GM03348 (cell line): ENCODE measurements around the gene ATP6V0D1.

Experiments used
- DNase-seq: peaks from one replicate; pipeline ENCODE4 v3.0.0; 2012; ENCODE audit warnings: low spot score

Gene ATP6V0D1

DNA sequence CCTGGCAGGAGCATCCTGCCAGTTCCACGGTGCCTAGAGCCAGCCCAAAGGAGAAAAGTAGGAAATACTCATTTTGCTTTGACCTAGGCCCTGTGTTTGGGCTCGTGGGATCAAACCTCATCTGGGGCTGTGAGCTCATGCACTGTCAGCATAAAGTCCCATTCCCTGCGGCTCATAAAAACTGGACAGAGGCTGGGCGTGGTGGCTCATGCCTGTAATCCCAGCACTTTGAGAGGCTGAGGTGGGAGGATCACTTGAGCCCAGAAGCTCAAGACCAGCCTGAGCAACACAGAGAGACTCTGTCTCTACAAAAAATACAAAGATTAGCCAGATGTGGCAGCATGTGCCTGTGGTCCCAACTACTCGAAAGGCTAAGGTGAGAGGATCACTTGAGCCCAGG is 17.9 kb downstream of the ATP6V0D1 start:
- no peak for DNase-seq

DNA sequence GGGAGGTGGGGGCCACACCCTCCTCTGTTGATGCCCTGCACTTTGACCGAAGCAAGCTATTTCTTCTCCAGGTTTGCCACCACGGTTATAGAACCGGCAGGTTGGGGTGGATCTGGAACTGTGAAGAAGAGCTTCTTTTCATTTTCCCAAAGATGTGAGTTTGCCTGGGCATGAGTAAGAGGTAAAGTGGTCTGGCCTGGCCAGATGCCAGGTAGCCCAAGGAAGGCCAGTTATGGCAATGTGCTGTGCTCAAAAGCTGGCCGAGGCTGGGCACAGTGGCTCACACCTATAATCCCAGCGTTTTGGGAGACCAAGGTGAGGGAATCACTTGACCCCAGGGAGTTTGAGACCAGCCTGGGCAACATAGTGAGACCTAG is 18.7 kb downstream of the ATP6V0D1 start:
- no peak for DNase-seq

DNA sequence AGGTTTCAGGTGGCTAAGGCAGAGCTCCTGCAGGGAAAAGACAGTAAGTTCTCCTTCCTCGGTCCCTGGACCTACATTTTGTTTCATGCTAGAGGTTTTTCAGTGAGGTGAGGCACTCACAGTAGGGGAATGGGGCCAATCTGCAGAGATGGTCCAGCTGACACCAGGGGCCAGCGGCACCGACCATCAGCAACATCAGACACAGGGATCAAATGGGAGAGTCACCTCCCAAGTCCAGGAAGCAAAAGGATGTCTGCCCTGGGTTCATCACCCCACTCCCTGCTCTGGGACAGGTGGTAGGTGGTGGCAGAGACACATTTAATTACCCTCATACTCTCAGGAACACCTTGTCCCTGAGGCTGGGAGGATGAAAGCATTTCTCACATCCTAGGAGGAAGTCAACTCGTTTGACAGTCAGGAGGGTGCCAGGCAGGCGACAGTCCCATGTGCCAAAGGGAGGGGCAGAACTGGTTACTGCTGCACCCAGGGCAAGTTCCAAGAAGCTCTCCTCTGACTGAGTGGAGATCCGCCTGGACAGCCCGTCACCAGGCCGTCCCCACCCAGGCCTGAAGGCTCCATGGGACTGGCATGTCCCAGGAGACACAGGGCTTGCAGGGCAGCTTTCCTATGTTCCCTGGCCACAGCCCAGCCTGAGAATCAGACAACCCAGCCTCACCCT is 19.2 kb downstream of the ATP6V0D1 start:
- no peak for DNase-seq

DNA sequence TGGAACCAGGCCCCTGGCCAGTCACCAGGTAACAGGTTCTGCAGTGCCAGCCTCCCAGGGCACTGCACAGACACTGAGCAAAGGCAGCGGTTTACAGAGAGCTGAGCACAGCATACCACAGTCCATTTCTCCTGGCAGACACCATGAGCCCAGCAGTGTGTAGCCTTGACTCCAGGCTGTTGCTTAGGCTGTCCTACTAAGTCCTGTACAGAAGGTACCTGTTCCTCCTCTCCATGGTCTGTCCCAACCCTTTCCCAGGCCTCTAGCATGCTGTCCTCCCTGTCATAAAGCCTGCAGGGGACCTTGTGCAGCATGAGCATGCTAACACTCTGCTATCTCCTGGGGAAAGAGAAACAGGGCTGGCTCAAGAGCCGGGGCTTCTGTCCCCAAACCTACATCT is 20.0 kb downstream of the ATP6V0D1 start:
- DNase-seq = no peak

DNA sequence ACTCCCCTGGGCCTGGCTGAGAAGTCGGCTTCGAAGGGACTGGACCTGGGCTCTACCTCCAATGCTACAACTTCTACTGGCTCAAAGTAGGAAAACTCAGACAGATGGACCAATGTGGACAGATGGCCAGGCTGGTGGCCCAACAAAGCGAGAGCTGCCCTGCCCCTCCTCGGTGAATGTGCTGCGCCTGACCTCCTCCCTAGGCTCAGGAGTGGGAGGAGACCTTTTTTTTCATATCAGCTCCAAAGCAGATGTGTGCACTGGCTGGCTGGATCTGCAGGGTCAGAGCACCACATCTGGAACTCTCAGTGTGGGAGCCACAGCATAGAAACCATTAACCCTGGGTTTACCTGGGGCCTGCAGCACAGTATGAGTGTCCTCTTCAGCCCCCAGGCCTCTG is 20.8 kb downstream of the ATP6V0D1 start:
- DNase-seq = no peak

DNA sequence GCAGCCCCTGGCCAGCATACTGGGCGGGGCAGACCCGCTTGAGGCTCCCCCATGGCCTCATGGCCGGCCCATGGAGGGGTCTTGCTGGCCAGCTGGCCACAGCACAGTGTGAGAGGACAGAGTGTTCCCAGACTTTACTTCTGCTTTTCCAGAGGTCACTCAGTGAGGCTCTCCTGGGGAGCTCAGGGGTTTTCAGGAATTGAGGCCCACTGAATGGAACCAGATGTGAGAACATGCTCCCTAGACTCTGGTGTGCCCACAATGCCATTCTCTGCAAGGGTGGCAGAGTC is 21.2 kb downstream of the ATP6V0D1 start:
- no peak for DNase-seq

DNA sequence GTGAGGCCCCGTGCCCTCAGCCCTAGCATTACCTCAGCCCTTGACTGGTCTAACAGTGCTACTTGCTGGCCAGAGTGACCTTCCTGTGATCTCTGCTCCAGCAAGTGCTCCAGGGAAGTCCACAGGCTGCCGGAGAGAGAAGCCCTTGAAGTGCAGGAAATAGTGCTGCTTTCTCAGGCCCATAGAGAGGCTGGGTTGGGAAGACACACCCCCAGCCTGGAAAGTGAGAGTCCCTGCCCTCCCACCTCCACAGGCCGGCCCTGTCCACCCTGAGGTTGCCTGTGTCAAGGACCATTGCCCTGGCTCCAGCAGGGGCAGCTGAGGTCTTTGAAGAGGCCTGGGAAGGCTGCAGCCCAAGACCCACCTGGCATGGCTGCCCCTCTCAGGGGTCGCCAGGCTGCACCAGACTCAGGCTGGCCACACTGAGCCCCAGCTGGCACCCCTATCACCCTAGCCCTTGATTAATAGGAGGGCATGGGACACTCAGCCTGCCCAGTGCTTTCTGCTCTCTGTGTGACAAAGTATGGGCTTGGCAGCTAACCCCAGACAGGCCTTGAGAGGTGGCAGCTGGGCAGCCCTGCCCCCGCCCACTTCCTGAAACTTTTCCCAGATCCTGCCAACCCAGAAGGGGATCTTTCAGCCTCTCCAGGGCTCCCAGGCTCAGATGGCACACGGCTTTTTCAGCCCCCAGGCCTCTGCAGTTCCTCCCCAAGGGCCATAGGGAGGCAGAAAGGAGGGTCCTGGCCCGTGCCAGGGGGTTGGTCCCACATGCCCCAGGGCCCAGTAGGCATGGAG is 21.7 kb downstream of the ATP6V0D1 start:
- peak; percentile 29 for DNase-seq

DNA sequence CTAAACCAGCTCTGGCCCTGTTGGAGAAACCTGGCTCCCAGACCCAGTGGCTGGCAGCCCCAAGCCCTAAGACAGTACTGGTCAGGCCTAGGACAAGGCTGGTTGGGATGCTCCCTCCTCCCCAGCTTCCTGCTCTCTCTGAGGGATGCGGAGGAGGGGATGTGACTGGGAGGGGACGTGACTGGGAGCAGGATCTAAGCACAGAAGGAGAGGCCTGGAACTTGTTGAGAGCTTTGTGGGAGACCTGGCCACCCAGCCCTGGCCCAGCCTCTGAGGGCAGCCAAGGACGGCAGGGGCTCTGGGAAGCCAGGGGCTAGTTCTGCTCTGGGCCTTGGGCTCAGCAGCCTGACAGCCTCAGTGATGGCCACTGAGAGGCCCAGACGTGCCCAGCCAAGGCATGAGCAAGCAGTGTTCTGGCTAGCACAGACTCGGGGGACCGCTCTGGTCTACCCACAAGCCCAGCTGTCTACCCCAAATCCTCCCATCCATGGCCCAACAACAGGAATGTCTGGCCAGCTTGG is 22.8 kb downstream of the ATP6V0D1 start:
- DNase-seq = peak; percentile 42

DNA sequence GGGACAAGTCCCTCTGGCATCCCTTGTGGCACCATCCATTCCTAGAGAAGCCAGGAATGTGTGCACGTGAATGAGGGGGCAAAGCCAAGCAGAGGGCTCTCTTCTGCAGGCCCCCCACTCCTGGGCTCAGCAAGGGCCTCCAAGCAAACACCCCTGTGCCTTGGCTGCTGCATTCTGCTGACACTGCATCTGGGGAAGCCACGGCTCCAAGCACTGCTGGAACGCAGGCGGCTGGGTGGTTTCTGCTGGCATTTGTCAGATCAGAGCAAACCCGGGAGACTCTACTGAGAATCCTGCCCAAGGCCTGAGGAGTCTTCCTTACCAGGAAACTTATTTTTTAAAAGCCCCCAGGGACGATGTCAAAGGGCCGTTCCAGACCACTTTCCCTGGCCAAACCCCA is 23.3 kb downstream of the ATP6V0D1 start:
- DNase-seq = no peak

DNA sequence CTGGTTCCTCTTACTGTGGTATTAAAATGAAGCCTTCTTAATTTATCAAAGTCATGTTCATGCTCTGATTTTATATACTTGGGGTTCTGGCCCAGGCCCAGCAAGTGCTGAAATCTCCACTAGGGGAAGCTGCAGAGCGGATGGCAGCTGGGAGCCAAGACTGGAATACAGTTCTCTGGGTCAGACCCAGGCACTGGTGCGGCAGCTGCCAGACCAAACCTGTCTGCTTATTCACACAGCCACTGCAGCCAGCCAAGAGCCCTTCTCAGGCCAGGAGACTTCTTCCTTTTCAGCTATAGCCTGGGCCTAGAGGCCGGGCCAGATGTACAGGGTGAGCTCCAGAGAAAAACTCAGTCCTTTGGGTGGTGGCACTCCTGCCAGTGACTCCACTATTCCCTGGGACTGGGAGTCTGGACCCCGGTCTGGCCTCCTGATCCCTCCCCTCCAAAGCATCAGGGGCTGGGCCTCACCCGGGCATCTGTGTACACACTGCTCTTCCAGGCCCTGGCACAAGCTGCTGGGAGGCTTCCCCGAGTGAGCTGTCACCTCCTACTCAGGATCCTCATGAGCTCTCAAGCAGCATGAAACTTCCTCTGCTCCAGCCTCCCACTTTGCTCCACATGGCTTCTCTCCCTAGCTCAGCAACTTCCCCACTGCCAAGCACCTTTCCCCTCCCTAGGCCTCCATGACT is 24.4 kb downstream of the ATP6V0D1 start:
- DNase-seq = peak; percentile 89

DNA sequence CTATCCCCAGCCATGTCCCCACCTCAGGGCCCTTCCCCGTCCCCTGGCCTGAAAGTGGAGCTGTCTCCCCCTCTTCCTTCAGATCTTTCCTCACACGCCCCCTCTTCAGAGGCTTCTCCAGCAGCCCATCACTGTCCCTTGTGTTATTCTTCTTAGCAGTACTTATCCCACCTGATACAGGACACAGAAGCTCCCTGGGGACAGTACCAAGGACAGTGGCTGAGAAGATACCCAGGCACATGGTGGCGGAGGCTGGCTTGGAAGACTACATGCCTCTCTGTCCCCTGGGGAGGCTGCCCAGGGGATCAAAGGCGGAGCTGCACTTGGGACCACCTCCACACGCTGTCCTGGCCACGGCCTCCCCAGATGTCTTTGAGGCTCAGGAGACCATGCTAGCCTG is 26.1 kb downstream of the ATP6V0D1 start:
- no peak for DNase-seq

DNA sequence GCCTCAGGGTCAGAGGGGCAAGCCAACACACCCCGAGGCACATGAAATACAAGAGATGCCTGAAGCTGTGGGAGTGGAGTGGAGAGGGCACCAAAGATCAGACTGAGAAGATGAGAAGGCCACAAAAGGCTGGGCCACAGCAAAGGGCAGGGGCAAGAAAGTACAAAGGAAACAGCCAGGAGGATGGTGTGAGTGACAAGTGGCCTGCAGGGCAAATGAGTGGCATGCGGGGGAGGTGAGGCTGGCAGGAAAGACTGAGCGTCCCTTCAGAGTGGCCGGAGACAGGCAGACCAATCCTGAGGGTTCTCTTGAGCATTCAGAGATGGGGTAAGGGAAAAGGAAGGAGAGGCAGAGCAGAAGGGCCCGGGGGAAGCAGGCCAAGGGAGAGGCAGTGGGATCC is 26.9 kb downstream of the ATP6V0D1 start:
- DNase-seq = no peak

DNA sequence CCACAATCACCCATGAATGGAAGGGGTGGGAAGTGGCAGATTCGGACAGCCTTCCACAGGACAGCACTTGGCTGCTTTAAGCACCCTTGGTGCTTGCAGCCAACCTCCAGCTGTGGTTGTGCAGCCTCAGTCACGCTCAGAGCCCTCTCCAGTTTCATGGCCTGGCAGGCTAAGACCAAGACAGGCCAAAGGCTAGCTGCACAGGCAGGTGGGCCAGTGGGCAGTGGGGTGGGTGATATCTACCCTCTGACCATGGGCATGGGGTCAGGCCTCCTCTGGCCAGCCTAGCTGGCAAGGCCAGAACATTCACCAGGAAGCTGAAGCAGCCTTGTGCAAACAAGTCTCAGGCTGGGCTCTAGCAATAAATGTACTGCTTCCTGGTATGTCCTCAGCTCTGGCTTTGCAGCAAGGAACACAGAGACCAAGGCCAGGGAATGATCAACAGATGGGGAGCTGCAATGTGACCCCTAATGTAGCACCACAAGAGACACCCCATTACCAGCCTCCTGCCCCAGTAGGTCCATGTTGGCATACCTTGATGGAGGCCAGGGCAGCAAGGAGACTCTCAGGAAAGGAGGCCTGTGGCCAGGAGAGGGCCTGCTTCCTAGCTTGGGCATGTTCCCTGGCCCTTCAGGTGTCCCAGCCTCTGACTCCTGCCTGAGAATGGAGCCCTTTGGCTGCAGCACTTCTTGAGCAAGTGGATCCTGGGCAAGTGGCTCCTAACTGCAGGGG is 29.1 kb downstream of the ATP6V0D1 start:
- no peak for DNase-seq

DNA sequence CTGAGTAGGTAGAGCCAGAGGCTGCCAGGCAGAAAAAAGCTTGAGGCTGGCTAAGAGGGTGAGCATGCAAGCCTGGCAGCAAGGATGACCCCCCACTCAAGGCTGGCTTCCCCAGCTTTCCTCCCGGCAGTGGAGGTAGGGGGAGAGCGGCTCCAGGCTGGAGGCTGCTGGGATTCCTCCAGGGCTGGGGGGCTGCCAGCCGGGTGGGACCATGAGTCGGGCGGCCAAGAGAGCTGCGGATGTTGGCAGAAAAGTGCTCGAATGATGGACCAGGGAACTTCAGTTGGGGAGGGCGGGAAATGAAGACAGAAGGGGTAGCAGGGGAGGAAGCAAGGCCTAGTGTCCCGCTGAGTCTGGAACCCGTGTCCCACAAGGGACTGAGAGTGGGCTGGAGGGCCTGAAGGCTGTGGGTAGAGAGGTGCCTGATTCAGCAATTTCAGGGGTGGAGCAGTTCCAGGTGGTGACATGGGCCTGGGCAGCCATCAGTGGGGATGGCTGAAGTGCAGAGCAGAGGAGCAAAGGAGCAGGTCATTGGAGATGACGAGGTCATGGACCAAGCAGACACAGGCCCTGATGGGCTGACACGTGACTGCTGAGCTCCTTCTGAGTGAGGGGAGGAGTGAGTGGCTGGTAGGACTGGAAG is 29.8 kb downstream of the ATP6V0D1 start:
- DNase-seq = no peak

DNA sequence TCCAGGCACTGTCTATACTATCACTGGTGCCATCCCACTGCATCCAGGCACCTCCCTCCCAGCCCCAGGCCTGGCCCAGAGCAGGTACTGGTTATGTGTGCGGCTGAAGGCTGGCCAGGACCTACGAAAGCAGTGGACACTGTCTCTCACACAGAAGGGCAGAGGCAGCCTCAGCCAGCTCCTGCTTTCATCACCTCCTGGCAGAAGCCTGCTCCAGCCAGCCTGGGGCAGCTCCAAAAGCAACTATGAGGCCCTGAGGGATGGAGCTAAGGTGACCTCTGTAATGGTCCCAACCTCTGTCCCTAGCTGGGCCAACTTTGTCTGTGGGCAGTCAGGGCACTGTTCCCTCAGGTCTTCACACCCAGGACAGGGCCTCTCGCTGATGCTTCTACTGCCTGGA is 31.2 kb downstream of the ATP6V0D1 start:
- no peak for DNase-seq

DNA sequence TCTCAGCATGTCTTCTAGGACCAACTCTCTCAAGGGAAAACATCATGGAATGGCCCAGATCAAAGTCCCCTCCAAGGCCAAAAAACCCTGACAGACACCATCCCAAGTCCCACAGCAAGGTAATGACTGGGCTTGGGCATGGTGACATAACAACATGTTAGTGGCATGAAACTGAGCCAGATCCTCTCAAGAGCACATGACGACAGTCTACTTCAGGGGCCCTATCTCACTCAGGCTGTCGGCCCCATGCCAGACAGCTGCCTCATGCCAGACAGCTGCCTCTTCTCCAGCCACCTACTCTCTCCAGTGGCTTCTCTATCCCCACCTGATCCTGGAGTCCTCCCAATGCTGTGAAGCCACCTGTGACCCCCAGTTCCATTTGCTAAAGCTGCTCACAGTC is 31.6 kb downstream of the ATP6V0D1 start:
- no peak for DNase-seq

DNA sequence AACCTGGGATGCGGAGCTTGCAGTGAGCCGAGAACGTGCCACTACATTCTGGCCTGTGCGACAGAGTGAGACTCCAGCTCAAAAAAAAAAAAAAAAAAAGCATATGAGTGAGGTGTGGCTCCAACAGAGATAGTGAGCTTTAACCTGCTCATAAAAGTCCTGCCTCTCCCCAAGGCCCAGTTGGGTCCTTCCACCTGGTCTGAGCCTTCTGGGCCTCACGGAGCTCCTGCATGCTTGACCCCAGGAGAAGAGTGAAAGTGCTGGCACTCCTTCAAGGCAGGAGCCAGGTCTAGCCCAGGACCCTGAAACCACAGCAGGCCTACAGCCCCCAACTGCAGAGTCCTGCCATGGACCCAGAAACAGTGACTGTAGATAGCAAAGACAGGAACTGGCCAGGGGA is 32.4 kb downstream of the ATP6V0D1 start:
- DNase-seq = no peak

DNA sequence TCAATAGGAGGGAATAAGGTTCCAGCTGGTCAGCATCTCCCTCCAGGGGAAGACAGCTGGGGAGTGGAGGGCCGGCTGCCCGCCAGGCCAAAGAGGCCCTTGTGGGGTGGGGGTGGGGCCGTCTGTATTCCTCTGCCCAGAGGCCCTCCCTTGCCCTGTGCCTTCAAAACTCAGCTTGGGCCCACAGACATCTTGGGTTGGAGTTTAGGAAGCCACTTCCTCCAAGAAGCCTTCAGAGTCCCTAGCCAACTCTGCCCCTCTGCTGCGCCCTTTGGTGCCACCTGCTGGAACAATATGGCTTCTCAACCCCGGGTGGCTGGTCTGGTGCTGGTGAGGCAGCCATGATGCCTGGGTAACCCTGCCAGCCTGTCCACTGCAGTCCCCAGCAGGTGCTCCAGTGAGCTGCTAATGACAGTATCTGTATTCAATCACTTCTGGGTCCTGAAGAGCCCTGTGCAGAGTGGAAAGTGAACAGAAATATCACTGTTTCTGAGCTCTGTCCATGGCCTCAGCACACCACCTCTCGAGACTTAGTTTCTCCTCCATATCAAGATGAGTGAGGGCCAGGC is 33.4 kb downstream of the ATP6V0D1 start:
- peak; percentile 55 for DNase-seq

DNA sequence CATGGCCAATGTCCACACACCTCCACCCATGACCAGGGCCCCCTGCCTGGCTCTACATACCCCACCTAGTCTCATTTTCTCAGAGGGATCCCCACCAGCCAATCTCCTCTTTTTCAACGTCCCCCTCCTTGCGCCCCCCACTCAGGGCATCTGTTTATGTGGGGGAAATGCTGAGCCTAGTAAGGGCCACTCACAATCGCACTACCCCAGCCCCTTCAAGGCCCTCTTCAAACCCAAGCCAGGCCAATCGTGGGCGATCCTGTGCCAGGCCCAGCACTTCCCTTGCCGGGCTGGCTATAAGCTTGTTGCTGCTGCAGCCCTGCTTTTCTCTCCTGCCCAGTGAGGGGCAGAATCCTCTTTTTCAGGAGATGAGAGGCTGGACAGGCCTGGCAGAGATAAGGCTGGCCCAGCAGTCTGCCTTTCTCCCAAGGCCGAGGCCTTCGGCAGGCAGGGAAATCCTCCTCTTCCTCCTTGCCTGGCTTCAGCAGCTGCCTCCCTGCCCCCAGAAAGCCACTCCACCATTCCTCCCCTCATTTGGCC is 33.9 kb downstream of the ATP6V0D1 start:
- DNase-seq = no peak

DNA sequence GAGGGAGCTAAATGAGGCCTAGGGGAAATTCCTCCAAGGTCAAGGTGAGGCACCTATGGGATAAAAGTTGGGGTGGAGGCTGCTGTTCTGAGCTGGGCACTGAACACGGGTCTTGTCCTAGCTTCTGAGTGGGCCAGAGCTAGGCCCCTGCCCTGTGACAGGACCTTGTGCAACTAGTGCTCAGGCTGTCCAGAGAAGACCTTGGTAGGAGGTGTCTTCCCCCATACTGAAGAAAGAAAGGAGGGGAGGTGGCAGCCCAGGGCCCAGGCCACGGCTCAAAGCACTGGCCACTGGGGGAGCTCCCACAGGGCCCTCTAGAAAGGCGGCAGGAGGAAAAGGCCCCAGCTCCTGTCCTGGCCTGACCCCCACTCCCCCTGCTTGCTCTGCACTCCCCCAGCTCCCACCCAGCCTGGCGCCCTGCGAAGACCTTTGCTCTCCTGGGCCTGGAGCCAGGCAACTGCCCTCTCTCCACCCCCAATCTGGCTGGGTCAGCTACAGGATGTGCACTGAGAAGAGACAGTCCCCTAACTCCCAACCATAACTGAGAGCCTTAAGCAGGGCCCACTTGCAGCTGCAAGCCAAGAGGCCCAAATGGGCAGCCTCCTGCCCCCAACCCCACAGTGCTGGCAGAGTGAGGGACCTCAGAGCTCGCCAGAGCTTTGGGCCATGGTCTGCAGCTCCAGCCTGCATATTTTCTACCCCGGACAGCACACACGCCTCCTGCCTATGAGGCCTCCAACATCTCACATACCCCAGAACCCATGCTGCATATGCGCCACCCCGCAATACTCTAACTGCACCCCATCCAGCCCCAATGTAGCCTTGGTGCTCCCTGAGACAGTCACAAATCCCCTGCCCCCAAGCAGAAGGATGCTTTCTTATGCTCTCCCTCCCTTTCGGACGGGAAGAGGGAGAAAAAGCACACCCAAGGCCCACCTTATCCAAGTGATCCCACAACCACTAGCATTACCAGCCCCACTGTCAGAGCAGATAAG is 34.7 kb downstream of the ATP6V0D1 start:
- DNase-seq = no peak
